ENCODE measurements around the gene CACNA1B. TPM values are rescaled to one million over a fixed set of nuclear protein-coding genes. Genes with fewer than 3 reads are reported as not detected.

Gene CACNA1B
- total RNA-seq, 4 donors from 2014 or later, result 0.13 to 0.42 (median 0.31) TPM

GRCh38 chr9:137968235-137968634, 90.7 kb downstream of the CACNA1B start:
- H3K9me3 ChIP-seq, result peaks cover 0 to 8% (median 2%) of the 10 kb centered on the region in 4 donors
- H3K4me3 ChIP-seq, result no peak overlapping the region
- TF ChIP-seq CTCF (IDR thresholded peaks at IDR 0.05), result no peak
- no peak for TF ChIP-seq POLR2A (IDR thresholded peaks at IDR 0.05; ENCODE audit: low read depth)
- no peak for TF ChIP-seq POLR2AphosphoS5 (IDR thresholded peaks at IDR 0.05)
- no peak for TF ChIP-seq EP300 (IDR thresholded peaks at IDR 0.05)
- H3K27ac ChIP-seq (replicated peaks in 1 of 4), result no peak overlapping the region
- WGBS, result 93% methylated on average over 2 of the region's 10 CpGs
- no peaks in the 10 kb centered on the region for H3K4me1 ChIP-seq
- H3K27me3 ChIP-seq, result peaks cover 0 to 58% (median 0%) of the 10 kb centered on the region in 4 donors
- intact Hi-C loops (cut with DNase I), result no loop called here
- DNase-seq (ENCODE audit: extremely low spot score), result no peak
- H3K36me3 ChIP-seq, result no peaks in the 10 kb centered on the region

- peaks cover 0 to under 1% (median 0%) of the 10 kb centered on the region in 4 donors for H3K9me3 ChIP-seq
- intact Hi-C loops (cut with DNase I), result no loop called here
- no peak overlapping the region for H3K4me3 ChIP-seq
- WGBS, result 66% methylated on average over 8 of the region's 8 CpGs
- no peak for TF ChIP-seq EP300 (IDR thresholded peaks at IDR 0.05)
- TF ChIP-seq CTCF (IDR thresholded peaks at IDR 0.05), result no peak
- TF ChIP-seq POLR2A (IDR thresholded peaks at IDR 0.05; ENCODE audit: low read depth), result no peak
- peaks cover 0 to 61% (median 0%) of the 10 kb centered on the region in 4 donors for H3K27me3 ChIP-seq
- no peak for DNase-seq (ENCODE audit: extremely low spot score)
- H3K27ac ChIP-seq (replicated peaks in 1 of 4), result no peak overlapping the region
- no peaks in the 10 kb centered on the region for H3K36me3 ChIP-seq
- no peaks in the 10 kb centered on the region for H3K4me1 ChIP-seq
Observed at GRCh38 chr9:137969008-137969407, 91.4 kb downstream of the CACNA1B start.

GRCh38 chr9:137969685-137970084, 92.1 kb downstream of the CACNA1B start:
- 63% methylated on average over 2 of the region's 3 CpGs for WGBS
- TF ChIP-seq POLR2AphosphoS5 (IDR thresholded peaks at IDR 0.05) (no peak), EP300 (IDR thresholded peaks at IDR 0.05) (no peak), POLR2A (IDR thresholded peaks at IDR 0.05; ENCODE audit: low read depth) (no peak)
- no peak overlapping the region for H3K4me3 ChIP-seq

GRCh38 chr9:137970098-137970497, 92.5 kb downstream of the CACNA1B start:
- H3K9me3 ChIP-seq, result no peaks in the 10 kb centered on the region
- no peaks in the 10 kb centered on the region for H3K4me1 ChIP-seq
- no peaks in the 10 kb centered on the region for H3K36me3 ChIP-seq
- intact Hi-C loops (cut with DNase I), result no loop called here
- H3K27ac ChIP-seq (replicated peaks in 1 of 4), result no peak overlapping the region
- H3K4me3 ChIP-seq, result no peak overlapping the region
- peaks cover 0 to 61% (median 0%) of the 10 kb centered on the region in 4 donors for H3K27me3 ChIP-seq
- DNase-seq (ENCODE audit: extremely low spot score), result no peak
- TF ChIP-seq POLR2A (IDR thresholded peaks at IDR 0.05; ENCODE audit: low read depth) (no peak), CTCF (IDR thresholded peaks at IDR 0.05) (no peak), EP300 (IDR thresholded peaks at IDR 0.05) (no peak), POLR2AphosphoS5 (IDR thresholded peaks at IDR 0.05) (no peak)

More at GRCh38 chr9:137969685-137970084, 92.1 kb downstream of the CACNA1B start:
- H3K27ac ChIP-seq (replicated peaks in 1 of 4), result no peak overlapping the region
- intact Hi-C loops (cut with DNase I), result no loop called here
- H3K27me3 ChIP-seq, result peaks cover 0 to 61% (median 0%) of the 10 kb centered on the region in 4 donors
- no peaks in the 10 kb centered on the region for H3K9me3 ChIP-seq
- no peaks in the 10 kb centered on the region for H3K36me3 ChIP-seq
- H3K4me1 ChIP-seq, result no peaks in the 10 kb centered on the region
- no peak for DNase-seq (ENCODE audit: extremely low spot score)

GRCh38 chr9:137970686-137971476, 93.3 kb downstream of the CACNA1B start:
- TF ChIP-seq EP300 (IDR thresholded peaks at IDR 0.05), result no peak
- no peak for TF ChIP-seq CTCF (IDR thresholded peaks at IDR 0.05)
- TF ChIP-seq POLR2A (IDR thresholded peaks at IDR 0.05; ENCODE audit: low read depth), result no peak
- no peak for TF ChIP-seq POLR2AphosphoS5 (IDR thresholded peaks at IDR 0.05)
- Histone ChIP-seq H3K4me1 (no peaks in the 10 kb centered on the region), H3K4me3 (no peak overlapping the region), H3K27me3 (peaks cover 0 to 61% (median 0%) of the 10 kb centered on the region in 4 donors), H3K9me3 (no peaks in the 10 kb centered on the region), H3K27ac (replicated peaks in 1 of 4) (no peak overlapping the region), H3K36me3 (no peaks in the 10 kb centered on the region)
- 80% methylated on average over 17 of the region's 18 CpGs for WGBS
- intact Hi-C loops (cut with DNase I), result no loop called here
- no peak for DNase-seq (ENCODE audit: extremely low spot score)

Measured in esophagus muscularis mucosa (tissue), 4 donors.